Right ventricle myocardium superior (tissue), 1 donor: ENCODE results near the gene GALNT9. TPM values are rescaled to one million over a fixed set of nuclear protein-coding genes. Genes with fewer than 3 reads are reported as not detected.

Experiments used
- ATAC-seq: fragments of 200-7000 bp; cut with Tn5 transposase; one replicate; pipeline ENCODE4 v1.9.1; 2020; ENCODE audit warnings: mild to moderate bottlenecking; ENCODE audit not compliant: poor library complexity
- DNase-seq: peaks from one replicate; pipeline ENCODE4 v3.0.0-alpha.2; 2020
- intact Hi-C: fragments of 100-400 bp; cut with DNase I; formaldehyde crosslinking; loops from one replicate; pipeline ENCODE4 v1.11.2; 2022
- total RNA-seq: library from RNA; stranded (reverse); fragmentation: NEBNext Ultra II Directional; extraction: Animal tissue kit (Norgen Biotek cat#: 25700); gene quantifications from one replicate; pipeline ENCODE4 v1.2.1, GENCODE V29; 2021
- donor health status: DM: no; HTN: yes; CAD: no; lungs with severe emphysema.

GALNT9 gene
- total RNA-seq, 1 donor from 2014 or later, result not detected

DNA sequence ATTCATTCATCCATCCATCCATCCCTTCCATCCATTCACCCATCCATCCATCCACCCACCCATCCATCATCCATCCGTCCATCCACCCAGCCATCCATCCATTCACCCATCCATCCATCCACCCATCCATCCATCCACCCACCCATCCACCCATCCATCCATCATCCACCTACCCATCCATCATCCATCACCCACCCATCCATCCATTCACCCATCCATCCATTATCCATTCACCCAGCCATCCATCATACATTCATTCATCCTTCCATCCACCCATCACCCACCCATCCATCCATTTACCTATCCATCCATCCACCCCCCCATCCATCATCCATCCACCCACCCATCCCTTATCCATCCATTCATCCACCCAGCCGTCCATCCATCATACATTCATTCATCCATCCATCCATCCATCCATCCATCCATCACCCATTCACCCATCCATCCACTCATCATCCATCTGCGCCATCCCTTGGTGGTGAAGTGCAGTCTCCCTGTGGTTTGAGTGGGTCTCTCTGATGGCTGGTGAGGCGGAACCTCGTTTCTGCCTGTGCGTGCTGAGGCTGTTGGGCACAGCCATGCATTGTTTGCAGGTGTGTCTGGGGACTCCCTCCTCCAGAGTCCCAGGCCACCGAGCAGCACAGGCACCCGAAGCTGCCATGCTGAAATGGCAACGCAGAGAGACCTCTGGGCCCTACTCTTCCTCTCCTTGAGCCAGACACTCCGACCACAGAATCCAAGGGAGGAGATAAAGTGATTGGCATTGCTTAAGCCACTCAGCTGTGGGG is 162.4 kb downstream of the GALNT9 start:
- intact Hi-C loops, result no loop called here
- ATAC-seq, result no peak
- no peak for DNase-seq

DNA sequence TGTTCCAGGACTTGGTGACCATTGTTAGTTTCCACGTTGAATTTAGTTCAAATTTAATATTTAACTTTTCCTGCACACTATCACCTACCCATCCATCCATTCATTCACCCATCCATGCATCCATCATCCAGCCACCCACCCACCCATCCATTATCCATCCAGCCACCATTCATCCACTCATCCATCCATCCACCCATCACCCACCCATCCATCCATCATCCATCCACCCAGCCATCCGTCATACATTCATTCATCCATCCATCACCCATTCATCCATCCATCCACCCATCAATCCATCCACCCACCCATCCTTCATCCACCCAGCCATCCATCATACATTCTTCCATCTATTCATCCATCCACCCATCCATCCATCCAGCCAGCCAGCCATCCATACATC is 163.3 kb downstream of the GALNT9 start:
- intact Hi-C loops, result no loop called here
- DNase-seq (no peak), ATAC-seq (no peak)

DNA sequence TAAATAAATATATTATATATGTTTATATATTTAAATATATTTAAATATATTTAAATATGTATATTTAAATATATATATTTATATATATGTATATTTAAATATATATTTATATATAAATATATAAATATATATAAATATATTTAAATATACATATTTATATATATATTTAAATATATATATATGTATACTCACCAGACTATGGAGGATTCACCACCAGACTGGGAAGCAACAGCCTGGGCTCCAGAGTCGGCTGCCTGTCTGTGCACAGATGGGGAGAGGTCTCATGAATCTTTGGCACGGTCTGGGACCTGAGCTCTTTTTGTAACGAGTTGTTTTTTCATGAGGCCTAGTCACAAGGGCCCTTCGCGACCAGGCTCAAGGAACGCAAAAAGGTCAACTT is 163.8 kb downstream of the GALNT9 start:
- DNase-seq, result no peak
- intact Hi-C loops, result no loop called here
- ATAC-seq, result no peak

DNA sequence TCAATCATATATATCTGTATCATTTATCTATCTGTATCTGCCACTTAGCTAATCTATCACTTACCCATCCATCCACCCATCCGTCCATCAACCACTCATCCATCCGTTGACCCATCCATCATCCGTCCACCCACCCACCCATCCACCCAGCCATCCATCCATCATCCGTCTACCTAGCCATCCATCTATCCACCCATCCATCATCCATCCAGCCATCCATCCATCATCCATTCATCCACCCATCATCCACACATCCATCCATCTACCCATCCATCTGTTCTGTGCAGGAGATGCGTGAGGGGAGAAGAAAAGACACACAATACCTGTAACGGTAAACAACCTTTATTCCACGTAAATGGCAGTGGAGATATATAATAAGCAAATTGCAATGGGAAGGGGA is 165.0 kb downstream of the GALNT9 start:
- DNase-seq (no peak), ATAC-seq (no peak)
- intact Hi-C loops, result no loop called here

DNA sequence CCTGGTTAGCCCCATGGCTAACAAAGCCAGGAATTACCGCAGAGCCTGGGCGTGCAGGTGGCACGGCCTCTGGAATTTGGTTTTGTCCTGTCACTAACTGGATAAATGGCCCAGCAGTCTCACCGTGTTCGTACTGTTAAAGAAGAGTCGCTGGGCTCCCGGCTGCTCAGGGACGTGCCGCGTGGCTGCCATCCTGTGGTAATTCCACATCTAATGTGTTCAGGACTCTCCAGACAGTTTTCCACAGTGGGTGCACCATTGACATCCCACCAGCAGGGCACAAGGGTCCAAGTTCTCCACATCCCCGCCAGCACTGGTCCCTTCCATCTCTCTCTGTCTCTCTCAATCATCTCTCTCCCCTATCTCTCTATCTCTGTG is 165.5 kb downstream of the GALNT9 start:
- intact Hi-C loops, result no loop called here
- DNase-seq (no peak), ATAC-seq (no peak)

DNA sequence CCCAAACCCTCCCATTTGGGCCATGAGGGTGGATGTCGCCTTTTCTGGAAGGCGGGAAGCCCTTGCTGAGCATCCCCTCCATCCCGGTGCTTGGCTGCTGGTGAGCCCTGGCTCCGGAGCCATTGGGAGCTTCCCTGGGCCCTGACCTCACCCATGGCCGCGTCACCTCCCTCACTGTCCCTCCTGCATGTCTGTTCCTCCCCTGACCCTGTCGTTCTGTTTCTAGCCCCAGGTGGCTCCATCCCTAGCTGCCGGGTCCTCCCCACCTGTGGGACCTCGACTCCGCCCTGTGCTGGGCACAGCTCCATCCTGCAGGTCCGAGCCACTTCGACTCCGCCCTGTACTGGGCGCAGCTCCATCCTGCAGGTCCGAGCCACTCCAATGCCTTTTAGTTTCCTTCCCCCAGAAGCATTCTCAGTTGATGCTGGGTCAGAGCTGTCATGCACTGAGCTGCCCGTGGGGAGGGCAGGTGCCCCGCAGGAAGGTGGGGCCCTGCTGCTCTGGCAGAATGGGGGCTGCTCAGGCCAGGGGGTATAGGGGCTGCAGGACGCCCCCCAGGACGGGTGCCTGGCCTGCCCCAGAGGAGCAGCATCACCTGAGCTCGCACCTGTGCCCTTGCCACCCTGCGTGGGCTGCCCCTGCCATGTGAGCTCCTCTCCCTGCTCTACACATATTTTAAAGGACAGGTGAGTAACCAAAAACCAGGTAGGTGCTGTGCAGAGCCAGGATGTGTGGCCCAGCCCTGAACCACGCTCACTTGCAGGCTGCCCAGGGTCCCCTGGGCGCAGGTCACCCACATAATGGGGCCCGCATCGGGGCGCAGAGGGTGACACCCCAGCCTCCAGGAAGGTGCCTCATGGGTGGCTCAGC is 166.1 kb downstream of the GALNT9 start:
- ATAC-seq (peak; percentile 20), DNase-seq (peak; percentile 40)
- intact Hi-C loops, result no loop called here

DNA sequence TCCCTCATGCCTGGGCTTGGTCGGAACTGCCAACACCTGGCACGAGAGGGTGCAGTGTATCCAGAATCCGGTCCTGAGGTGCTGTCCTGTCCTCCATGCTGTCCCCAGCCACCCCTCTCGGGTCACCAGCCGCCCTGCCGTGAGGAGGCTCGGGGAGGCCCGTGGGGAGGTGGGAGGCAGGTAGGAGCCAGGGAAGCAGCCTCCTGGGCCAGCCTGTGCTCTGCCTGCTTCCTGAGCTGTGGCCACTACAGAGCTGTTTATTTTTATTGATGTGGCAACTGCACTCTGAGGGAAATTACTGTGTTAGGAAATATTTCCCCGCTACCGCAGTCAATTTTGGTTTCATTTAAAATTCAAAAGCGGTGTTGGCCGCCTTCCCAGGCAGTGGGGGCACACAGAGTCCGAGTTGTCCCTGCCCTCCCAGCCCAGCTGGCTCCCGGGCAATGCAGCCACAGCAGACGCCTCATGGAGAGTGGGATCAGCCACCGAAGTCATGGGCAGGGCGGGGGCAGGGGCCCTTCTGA is 166.8 kb downstream of the GALNT9 start:
- ATAC-seq, result no peak
- intact Hi-C loops, result no loop called here
- peak; percentile 63 for DNase-seq

DNA sequence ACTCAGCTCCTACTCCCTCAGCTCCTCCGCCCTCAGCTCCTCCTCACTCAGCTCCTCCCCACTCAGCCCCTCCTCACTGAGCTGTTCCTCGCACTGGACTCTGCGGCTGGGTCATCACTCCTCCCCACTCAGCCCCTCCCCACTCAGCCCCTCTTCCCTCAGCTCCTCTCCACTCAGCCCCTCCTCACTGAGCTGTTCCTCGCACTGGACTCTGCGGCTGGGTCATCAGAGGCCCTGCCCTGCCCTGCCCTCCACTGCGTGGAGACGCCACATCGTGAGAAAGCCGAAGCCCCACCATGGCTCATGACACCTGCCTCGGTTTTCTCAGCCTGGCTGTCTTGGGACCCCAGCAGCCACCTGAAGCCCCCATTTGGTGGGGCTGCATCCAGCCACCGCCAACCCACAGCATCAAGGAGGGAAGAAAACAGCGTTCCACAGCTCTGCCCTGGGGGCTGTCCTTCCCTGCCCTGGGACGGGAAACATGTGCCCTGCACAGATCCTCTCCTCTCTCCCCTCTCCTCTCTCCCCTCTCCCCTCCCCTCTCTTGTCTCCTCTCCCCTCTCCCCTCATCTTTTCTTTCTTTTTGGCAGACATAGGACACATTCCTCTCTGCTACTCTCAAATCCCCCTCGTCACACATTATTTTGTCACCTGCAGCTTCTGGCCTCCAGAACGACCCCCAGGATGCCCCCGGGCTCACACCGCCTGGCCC is 167.4 kb downstream of the GALNT9 start:
- intact Hi-C loops, result no loop called here
- DNase-seq (peak; percentile 27), ATAC-seq (no peak)

DNA sequence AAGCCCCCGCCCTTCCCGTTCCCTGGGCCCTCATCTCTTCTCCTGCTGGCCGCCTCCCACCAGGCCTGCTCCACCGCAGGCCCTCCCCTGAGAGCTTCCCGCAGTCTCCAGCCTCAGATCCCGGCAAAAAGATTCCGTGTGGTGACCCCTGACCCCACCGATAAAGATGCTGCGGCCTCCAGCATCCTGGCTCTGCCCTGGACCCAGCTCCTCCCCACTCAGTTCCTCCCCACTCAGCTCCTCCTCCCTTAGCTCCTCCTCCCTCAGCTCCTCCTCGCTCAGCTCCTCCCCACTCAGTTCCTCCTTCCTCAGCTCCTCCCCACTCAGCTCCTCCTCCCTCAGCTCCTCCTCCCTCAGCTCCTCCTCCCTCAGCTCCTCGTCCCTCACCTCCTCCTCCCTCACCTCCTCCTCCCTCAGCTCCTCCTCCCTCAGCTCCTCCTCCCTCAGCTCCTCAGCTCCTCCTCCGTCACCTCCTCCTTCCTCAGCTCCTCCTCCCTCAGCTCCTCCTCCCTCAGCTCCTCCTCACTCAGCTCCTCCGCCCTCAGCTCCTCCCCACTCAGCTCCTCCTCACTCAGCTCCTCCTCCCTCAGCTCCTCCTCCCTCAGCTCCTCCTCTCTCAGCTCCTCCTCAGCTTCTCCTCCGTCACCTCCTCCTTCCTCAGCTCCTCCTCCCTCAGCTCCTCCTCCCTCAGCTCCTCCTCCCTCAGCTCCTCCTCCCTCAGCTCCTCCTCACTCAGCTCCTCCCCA is 168.2 kb downstream of the GALNT9 start:
- ATAC-seq (no peak), DNase-seq (peak; percentile 32)
- intact Hi-C loops, result no loop called here

DNA sequence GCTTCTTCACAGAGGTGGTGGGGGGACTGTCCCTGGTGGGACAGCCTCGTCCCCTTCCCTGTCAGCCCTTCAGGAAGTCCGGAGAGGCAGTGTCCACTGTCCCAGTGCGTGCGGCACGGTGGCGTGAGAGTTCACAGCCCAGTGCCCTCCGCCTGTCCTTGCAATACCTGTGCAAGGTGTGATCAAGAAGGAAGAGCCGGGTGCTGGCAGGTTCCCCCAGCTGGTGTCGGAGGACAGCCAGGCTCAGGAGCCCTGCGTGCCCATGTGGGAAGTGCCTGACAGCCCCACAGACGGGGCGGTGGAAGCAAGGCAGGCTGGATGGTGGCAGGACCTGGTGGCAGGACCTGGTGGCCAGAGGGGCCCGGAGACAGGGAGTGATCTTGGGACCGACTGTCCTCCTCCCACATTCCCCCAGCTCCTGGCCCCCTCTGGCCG is 168.8 kb downstream of the GALNT9 start:
- DNase-seq (no peak), ATAC-seq (no peak)
- intact Hi-C loops, result no loop called here

DNA sequence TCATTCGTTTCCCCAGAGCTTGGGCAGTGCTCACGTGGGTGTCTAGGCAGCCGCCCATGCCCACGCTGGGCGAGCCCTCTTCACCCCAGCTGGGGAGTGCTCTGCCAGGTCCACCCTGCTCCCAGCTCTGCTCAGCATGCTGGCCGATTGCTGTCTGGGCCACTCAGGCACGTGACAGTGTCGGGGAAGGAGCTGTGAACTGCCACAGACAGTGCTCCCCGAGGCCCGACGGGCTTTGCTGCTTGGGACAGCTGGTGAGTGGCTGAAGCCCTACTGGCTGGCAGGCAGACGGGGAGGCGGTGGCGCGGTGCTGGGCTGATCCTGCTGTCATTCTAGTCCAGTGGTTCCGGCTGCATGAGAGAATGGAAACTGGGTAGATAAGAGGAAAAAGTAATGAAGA is 169.4 kb downstream of the GALNT9 start:
- ATAC-seq, result no peak
- DNase-seq, result peak; percentile 38
- intact Hi-C loops, result no loop called here

DNA sequence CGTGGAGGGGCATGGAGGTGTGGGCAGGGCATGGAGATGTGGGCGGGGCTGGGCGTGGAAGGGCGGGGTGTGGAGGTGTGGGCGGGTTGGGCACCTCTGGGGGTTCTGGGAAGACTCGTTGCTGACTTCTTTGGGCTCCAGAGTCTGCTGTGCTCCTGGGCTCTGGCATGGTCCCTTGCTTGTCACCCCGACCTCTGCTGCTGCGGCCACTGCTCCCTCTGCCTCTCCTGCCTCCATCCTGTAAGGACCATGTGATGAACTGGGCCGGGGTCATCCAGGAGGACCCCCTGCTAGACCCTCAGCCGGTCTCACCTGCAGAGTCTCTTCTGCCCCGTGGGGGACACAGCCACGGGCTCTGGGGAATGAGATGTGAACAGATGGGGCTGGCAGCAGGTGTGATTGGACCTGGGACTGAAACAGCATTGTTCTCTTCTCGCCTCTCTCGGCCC is 169.8 kb downstream of the GALNT9 start:
- peak; percentile 33 for DNase-seq
- no peak for ATAC-seq
- intact Hi-C loops, result loop anchor here (10.0 kb wide), 2 partner anchors 255 to 485 kb away; no protein-coding TSS in a partner anchor

DNA sequence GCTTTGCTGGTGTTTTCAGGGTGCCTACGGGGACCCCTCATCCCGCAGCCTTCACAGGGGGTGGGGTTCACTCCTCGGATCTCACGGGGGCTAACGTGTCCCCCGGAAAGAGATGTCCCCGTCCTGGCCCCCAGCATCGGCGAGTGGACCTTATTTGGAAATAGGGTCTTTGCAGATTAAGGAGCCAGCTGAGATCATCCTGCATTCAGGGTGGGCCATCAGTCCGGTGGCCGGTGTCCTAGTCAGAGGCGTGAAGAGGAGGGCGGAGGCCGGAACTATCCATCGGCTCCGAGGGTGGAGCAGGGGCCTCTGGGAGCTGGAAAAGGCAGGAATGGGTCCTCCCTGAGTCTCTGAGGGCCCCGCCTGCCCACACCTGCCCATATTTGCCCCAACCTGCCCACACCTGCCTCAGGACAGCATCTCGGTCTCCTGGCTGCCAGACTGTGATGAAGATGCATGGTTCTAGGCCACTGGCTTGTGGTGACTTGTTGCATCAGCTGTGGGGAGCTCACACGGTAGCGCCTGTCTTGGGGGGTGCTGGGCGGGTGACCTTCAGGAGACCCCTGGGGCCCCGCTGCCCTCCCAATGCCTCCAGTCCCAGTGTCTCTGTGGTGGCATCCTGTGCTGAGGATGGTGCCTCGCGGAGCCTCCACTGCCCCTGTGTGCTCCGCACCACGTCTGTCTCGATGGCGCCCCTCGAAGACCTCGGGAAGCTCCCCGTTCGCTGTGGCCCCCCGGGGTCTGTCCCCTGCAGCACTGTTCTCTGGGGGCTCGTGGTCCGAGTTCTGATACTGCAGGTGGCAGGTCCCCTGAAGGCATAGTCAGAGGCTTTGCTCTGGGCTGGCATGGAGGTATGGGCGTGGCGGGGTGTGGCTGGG is 170.5 kb downstream of the GALNT9 start:
- DNase-seq (peak; percentile 37), ATAC-seq (no peak)
- intact Hi-C loops, result loop anchor here (10.0 kb wide), 2 partner anchors 256 to 486 kb away; no protein-coding TSS in a partner anchor

DNA sequence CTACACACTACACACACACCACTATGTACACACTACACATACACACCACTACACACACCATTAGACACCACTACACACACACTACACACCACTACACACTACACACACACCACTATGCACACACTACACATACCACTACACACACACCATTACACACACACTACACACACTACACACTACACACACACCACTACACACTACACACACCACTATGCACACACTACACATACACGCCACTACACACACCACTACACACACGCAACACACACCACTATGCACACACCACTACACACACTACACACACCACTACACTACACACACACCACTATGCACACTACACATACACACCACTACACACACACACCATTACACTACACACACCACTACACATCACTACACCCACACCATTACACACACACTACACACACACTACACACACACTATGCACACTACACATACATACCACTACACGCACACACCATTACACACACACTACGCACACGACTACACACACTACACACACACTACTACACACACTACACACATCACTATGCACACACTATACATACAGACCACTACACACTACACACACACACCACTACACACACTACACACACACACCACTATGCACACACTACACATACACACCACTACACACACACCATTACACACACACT is 171.5 kb downstream of the GALNT9 start:
- intact Hi-C loops, result loop anchor here (10.0 kb wide), 2 partner anchors 257 to 487 kb away; no protein-coding TSS in a partner anchor

DNA sequence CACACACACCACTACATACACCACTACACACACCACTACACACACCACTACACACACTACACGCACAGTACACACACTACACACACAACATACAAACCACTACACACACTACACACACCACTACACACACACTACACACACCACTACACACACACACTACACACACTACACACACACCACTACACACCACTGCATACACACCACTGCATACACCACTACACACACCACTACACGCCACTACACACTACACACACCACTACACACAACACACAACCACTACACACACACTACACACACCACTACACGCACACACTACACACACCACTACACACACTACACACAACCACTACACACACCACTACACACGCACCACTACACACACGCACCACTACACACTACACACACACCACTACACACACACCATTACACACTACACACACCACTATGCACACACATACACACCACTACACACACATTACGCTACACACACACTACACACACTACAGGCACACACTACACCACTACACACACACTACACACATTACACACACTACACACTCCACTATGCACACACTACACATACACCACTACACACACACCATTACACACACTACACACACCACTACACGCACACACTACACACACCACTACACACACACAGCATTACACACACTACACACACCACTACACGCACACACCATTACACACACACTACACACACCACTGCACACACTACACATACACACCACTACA is 172.6 kb downstream of the GALNT9 start:
- DNase-seq (no peak), ATAC-seq (no peak)
- intact Hi-C loops, result loop anchor here (10.0 kb wide), 2 partner anchors 258 to 488 kb away; no protein-coding TSS in a partner anchor

More for the DNA sequence above, 171.5 kb downstream of the GALNT9 start:
- ATAC-seq, result no peak
- no peak for DNase-seq
